ENCODE measurements around the gene CXCL1.

CXCL1 gene

DNA sequence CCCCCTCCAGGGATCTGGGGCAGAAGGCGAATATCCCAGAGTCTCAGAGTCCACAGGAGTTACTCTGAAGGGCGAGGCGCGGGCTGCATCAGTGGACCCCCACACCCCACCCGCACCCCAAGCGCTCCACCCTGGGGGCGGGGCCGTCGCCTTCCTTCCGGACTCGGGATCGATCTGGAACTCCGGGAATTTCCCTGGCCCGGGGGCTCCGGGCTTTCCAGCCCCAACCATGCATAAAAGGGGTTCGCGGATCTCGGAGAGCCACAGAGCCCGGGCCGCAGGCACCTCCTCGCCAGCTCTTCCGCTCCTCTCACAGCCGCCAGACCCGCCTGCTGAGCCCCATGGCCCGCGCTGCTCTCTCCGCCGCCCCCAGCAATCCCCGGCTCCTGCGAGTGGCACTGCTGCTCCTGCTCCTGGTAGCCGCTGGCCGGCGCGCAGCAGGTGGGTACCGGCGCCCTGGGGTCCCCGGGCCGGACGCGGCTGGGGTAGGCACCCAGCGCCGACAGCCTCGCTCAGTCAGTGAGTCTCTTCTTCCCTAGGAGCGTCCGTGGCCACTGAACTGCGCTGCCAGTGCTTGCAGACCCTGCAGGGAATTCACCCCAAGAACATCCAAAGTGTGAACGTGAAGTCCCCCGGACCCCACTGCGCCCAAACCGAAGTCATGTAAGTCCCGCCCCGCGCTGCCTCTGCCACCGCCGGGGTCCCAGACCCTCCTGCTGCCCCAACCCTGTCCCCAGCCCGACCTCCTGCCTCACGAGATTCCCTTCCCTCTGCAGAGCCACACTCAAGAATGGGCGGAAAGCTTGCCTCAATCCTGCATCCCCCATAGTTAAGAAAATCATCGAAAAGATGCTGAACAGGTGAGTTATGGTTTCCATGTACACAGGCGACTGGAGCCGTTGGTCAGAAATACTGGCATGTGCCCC lies at the start of gene CXCL1:
TSS of gene CXCL1 (plus strand) at position 264 of the 926 bp plus-strand sequence. CDS start at position 342, 78 bp downstream.
- Mint-ChIP-seq H3K27me3 (peaks cover 4% of the 10 kb centered on the region), H3K4me3 (no peak within 1 kb of the TSS), H3K27ac (no peak within 1 kb of the TSS), H3K36me3 (no peaks in the 10 kb centered on the region), H3K9me3 (no peaks in the 10 kb centered on the region), H3K4me1 (no peaks in the 10 kb centered on the region)
- ATAC-seq (ENCODE audit: low read depth) (no peak), DNase-seq (ENCODE audit: low spot score in 2 of 2) (no peak)

DNA sequence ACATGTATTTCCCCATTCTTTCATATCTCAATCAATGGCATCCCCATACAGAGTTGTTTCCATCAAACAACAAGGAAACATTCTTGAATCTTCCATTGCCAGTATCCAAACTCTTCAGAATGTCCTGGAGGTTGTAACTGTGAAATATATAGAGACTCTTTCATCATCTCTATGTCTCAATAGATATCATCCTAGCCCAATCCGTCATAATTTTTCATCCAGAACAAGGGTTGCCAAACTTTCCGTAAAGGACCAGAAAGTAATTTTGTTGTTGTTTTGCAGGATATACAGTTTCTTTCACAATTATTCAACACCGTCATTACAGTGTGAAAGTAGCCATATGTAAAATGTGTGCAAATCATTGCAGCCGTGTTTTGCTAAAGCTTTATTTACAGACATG lies 47.9 kb upstream of the CXCL1 start:
- no peak for ATAC-seq (ENCODE audit: low read depth)
- H3K9me3 Mint-ChIP-seq, result no peaks in the 10 kb centered on the region
- H3K27me3 Mint-ChIP-seq, result no peaks in the 10 kb centered on the region
- H3K4me1 Mint-ChIP-seq, result no peaks in the 10 kb centered on the region
- DNase-seq (ENCODE audit: low spot score in 2 of 2), result no peak
- no peak overlapping the region for H3K27ac Mint-ChIP-seq
- H3K4me3 Mint-ChIP-seq, result no peak overlapping the region
- no peaks in the 10 kb centered on the region for H3K36me3 Mint-ChIP-seq

DNA sequence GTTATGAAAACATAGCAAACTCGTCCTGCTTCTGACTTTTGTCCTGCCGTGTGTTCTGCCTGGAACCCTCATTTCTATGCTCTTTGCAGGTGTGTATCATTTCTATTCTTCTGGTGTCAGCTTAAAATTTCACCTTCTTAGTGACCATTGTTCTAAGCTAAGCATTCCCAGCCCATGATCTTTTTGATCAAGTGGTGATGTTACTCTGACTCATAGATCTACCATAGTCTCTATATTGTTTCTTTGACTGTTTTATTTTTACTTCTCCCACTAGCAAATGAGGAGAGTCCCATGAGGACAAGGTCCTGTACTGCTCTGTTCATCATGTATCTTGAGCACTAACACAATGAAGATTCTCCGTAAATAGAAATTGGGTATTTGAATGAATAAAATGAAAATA lies 46.8 kb upstream of the CXCL1 start:
- DNase-seq (ENCODE audit: low spot score in 2 of 2) (no peak), ATAC-seq (ENCODE audit: low read depth) (no peak)
- H3K27me3 Mint-ChIP-seq, result no peaks in the 10 kb centered on the region
- no peaks in the 10 kb centered on the region for H3K36me3 Mint-ChIP-seq
- no peaks in the 10 kb centered on the region for H3K4me1 Mint-ChIP-seq
- no peak overlapping the region for H3K27ac Mint-ChIP-seq
- H3K9me3 Mint-ChIP-seq, result no peaks in the 10 kb centered on the region
- H3K4me3 Mint-ChIP-seq, result no peak overlapping the region

DNA sequence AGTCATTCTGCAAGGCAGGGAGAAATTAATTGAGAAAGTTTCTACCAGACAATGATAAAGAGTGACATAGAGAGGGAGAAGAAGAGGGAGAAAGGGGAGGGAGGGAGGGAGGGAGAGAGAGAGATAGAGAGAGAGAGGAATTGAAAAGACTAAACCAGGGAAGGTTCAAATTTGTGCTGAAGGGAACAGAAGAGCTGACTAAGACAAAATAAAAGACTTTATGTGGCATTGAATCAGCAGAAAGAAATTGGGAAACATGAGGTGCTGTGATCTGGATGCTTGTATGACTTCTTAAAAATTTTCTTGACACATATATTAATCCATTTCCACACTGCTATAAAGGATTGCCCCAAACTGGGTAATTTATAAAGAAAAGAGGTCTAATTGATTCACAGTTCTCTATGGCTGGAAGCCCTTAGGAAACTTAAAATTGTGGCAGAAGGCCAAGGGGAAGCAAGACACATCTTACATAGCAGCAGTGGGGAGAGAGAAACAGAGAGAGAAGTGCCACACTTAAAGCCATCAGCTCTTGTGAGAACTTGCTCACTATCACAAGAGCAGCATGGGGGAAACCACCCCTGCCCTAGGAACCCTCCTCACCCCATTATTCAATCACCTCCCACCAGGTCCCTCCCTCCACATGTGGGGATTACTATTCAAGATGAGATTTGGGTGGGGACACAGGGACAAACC lies 46.2 kb upstream of the CXCL1 start:
- ATAC-seq (ENCODE audit: low read depth) (no peak), DNase-seq (ENCODE audit: low spot score in 2 of 2) (no peak)
- peaks cover 2% of the 10 kb centered on the region for H3K9me3 Mint-ChIP-seq
- H3K36me3 Mint-ChIP-seq, result no peaks in the 10 kb centered on the region
- H3K27me3 Mint-ChIP-seq, result no peaks in the 10 kb centered on the region
- no peak overlapping the region for H3K27ac Mint-ChIP-seq
- H3K4me3 Mint-ChIP-seq, result no peak overlapping the region
- no peaks in the 10 kb centered on the region for H3K4me1 Mint-ChIP-seq

- H3K4me1 Mint-ChIP-seq, result no peaks in the 10 kb centered on the region
- no peak overlapping the region for H3K27ac Mint-ChIP-seq
- no peak for ATAC-seq (ENCODE audit: low read depth)
- peaks cover 2% of the 10 kb centered on the region for H3K9me3 Mint-ChIP-seq
- no peaks in the 10 kb centered on the region for H3K36me3 Mint-ChIP-seq
- DNase-seq (ENCODE audit: low spot score in 2 of 2), result no peak
- H3K4me3 Mint-ChIP-seq, result no peak overlapping the region
- no peaks in the 10 kb centered on the region for H3K27me3 Mint-ChIP-seq
These were observed 45.4 kb upstream of the CXCL1 start for GRCh38 chr4:73823760-73824159.

GRCh38 chr4:73828956-73829355 lies 40.2 kb upstream of the CXCL1 start:
- Mint-ChIP-seq H3K27ac (no peak overlapping the region), H3K4me3 (no peak overlapping the region), H3K27me3 (peaks cover 2% of the 10 kb centered on the region), H3K36me3 (no peaks in the 10 kb centered on the region), H3K9me3 (peaks cover 2% of the 10 kb centered on the region), H3K4me1 (no peaks in the 10 kb centered on the region)
- ATAC-seq (ENCODE audit: low read depth) (no peak), DNase-seq (ENCODE audit: low spot score in 2 of 2) (no peak)

DNA sequence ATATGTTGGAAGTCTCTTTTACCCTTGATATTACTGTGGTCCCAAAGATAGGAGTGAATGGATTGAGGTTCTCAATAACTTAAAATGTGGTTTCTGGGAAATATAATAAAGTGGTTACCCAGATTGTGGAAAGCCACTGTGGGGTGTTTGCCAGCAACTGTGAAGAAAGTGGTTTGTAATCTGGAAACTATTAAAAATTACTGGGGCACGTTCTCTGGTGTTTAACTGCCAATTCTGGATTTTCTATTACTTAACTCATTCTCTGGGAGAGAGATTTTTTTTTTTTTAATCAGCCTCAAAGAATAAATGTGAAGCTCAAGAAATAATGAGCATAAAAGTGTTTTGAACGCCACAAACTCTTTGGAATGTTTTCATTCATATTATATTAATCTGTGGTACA lies 37.6 kb upstream of the CXCL1 start:
- Mint-ChIP-seq H3K36me3 (no peaks in the 10 kb centered on the region), H3K9me3 (peaks cover 2% of the 10 kb centered on the region), H3K4me1 (no peaks in the 10 kb centered on the region), H3K4me3 (no peak overlapping the region), H3K27ac (no peak overlapping the region), H3K27me3 (peaks cover 2% of the 10 kb centered on the region)
- ATAC-seq (ENCODE audit: low read depth), result no peak
- no peak for DNase-seq (ENCODE audit: low spot score in 2 of 2)

GRCh38 chr4:73832651-73833237 lies 36.4 kb upstream of the CXCL1 start:
- Mint-ChIP-seq H3K4me1 (no peaks in the 10 kb centered on the region), H3K27me3 (peaks cover 2% of the 10 kb centered on the region), H3K27ac (no peak overlapping the region), H3K4me3 (no peak overlapping the region), H3K36me3 (no peaks in the 10 kb centered on the region), H3K9me3 (peaks cover 2% of the 10 kb centered on the region)
- DNase-seq (ENCODE audit: low spot score in 2 of 2) (no peak), ATAC-seq (ENCODE audit: low read depth) (no peak)

GRCh38 chr4:73836373-73837279 lies 32.6 kb upstream of the CXCL1 start, which contains the start of gene CXCL6:
TSS of gene CXCL6 (plus strand) at chr4:73836678. CDS start at chr4:73836751, 73 bp downstream.
- DNase-seq (ENCODE audit: low spot score in 2 of 2) (no peak), ATAC-seq (ENCODE audit: low read depth) (no peak)
- H3K4me1 Mint-ChIP-seq, result no peaks in the 10 kb centered on the region
- no peaks in the 10 kb centered on the region for H3K27me3 Mint-ChIP-seq
- H3K36me3 Mint-ChIP-seq, result no peaks in the 10 kb centered on the region
- no peak within 1 kb of the TSS for H3K27ac Mint-ChIP-seq
- no peaks in the 10 kb centered on the region for H3K9me3 Mint-ChIP-seq
- H3K4me3 Mint-ChIP-seq, result no peak within 1 kb of the TSS

DNA sequence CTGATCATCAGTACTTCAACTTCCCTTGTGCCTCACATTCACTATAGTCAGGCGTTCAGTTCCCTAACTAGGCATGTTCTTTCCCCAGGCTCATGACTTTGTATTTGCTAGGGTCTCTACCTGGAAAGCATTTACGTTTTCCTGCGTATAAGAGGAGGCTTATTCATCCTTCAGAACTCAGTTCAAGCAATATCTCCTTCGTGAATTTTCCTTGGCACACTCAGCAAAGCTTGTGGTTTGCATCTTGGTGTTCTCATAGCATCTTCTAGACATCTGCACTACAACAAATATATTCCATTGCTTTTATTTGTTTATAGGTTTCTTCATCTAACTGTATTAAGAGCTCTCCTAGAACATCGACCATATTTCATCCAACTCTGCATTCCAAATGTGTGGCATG lies 30.1 kb upstream of the CXCL1 start:
- no peaks in the 10 kb centered on the region for H3K27me3 Mint-ChIP-seq
- no peak overlapping the region for H3K27ac Mint-ChIP-seq
- H3K4me3 Mint-ChIP-seq, result no peak overlapping the region
- DNase-seq (ENCODE audit: low spot score in 2 of 2), result no peak
- H3K36me3 Mint-ChIP-seq, result no peaks in the 10 kb centered on the region
- H3K4me1 Mint-ChIP-seq, result no peaks in the 10 kb centered on the region
- H3K9me3 Mint-ChIP-seq, result no peaks in the 10 kb centered on the region
- no peak for ATAC-seq (ENCODE audit: low read depth)

DNA sequence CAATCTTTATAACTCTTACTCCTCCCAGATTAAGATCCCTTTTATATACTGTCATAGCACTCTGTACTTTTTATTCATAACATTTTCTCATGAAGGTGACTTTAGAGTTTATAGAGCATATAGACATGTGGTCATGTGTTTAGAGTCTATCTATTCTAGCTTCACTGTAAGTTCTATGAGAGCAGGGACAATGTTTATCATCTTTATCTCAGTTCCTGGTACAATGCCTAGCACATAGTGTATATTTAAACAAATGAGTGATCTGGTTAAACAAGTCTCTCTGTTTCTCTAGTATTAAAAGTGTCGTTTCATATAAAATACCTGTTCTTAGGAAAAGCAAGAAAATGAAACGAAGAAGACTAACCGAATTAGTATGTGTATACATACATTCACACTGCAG lies 29.5 kb upstream of the CXCL1 start:
- ATAC-seq (ENCODE audit: low read depth), result no peak
- H3K4me3 Mint-ChIP-seq, result no peak overlapping the region
- no peaks in the 10 kb centered on the region for H3K4me1 Mint-ChIP-seq
- no peaks in the 10 kb centered on the region for H3K9me3 Mint-ChIP-seq
- H3K27ac Mint-ChIP-seq, result no peak overlapping the region
- H3K36me3 Mint-ChIP-seq, result no peaks in the 10 kb centered on the region
- H3K27me3 Mint-ChIP-seq, result no peaks in the 10 kb centered on the region
- DNase-seq (ENCODE audit: low spot score in 2 of 2), result no peak

DNA sequence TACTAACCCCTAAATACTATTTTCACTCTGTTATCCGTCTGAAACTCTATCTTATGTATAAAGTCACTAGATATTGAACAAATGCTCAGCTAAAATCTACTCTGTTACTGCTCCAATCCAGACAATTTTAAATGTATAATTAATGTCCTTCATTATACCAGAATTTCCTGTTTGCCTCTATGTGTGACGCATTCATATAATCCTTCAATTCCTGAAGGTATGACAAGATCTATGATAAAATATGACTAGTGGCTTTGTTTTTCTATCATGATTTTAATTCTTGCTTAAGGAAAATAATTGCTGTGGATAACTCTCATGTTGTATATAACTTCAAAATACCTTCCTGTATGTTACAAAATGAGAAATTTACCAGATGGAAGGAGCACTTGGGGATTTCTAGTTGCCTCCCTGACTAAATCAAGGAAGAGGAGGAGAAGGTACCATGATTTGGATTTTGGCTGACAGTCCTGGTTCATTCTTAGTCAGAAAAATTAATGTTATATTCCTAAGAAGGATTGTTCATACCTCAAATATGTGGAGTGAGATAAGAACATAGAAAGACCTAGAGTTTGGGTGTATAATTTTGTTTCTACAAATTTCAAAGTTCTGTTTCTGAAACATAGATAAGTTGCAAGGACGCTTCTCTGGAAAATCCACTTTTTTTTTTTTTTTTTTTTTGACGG lies 27.8 kb upstream of the CXCL1 start:
- Mint-ChIP-seq H3K4me3 (no peak overlapping the region), H3K4me1 (no peaks in the 10 kb centered on the region), H3K36me3 (no peaks in the 10 kb centered on the region), H3K27ac (no peak overlapping the region), H3K9me3 (no peaks in the 10 kb centered on the region), H3K27me3 (no peaks in the 10 kb centered on the region)
- ATAC-seq (ENCODE audit: low read depth), result no peak
- no peak for DNase-seq (ENCODE audit: low spot score in 2 of 2)

GRCh38 chr4:73842696-73843095 lies 26.5 kb upstream of the CXCL1 start:
- H3K9me3 Mint-ChIP-seq, result no peaks in the 10 kb centered on the region
- H3K36me3 Mint-ChIP-seq, result no peaks in the 10 kb centered on the region
- no peak overlapping the region for H3K4me3 Mint-ChIP-seq
- no peak for DNase-seq (ENCODE audit: low spot score in 2 of 2)
- H3K4me1 Mint-ChIP-seq, result no peaks in the 10 kb centered on the region
- ATAC-seq (ENCODE audit: low read depth), result no peak
- no peaks in the 10 kb centered on the region for H3K27me3 Mint-ChIP-seq
- H3K27ac Mint-ChIP-seq, result no peak overlapping the region

Data from memory B cell (primary cell).